ENCODE measurements around the gene LBH. TPM values are rescaled to one million over a fixed set of nuclear protein-coding genes. Genes with fewer than 3 reads are reported as not detected.

The LBH gene
- total RNA-seq, 1 experiment from 2014 or later: 7.1 TPM

GRCh38 chr2:30239986-30240752, 8.8 kb downstream of the LBH start:
- Histone ChIP-seq H3K9me3 (ENCODE audit: low read length) (no peaks in the 10 kb centered on the region), H3K4me2 (ENCODE audit: low read depth, low read length, poor library complexity, severe bottlenecking) (no peak overlapping the region), H2AFZ (ENCODE audit: low read length) (no peak overlapping the region), H3K27ac (ENCODE audit: low read length) (no peak overlapping the region), H3K9ac (ENCODE audit: low read length) (no peak overlapping the region), H3K79me2 (ENCODE audit: low read length) (no peaks in the 10 kb centered on the region), H3K4me1 (ENCODE audit: low read length) (no peaks in the 10 kb centered on the region), H3K4me3 (ENCODE audit: low read length) (no peak overlapping the region), H4K20me1 (ENCODE audit: insufficient read depth, low read depth, low read length) (no peaks in the 10 kb centered on the region), H3K9me2 (replicated peaks; ENCODE audit: insufficient read depth, low read length) (no peaks in the 10 kb centered on the region), H3K36me3 (ENCODE audit: insufficient read depth, low read length) (no peaks in the 10 kb centered on the region), H3K27me3 (ENCODE audit: low read length) (no peaks in the 10 kb centered on the region)
- DNase-seq: no peak

DNA sequence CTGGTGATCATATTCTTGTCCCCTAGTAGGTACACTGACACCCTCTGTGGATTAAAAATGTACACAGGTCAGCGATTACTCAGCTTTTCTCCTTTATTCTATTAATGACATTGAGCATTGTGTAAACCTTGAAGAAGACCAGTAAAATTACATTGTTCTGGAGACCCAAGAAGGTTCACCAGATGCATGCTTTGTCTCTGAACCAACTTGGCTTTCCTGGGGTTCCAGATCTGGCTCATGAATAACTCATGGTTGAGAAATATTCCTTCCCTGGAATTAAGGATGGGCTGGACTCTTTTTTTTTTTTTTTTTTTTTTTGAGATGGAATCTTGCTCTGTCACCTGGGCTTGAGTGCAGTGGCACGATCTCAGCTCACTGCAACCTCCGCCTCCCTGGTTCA, 11.9 kb downstream of the LBH start:
- Histone ChIP-seq H3K79me2 (ENCODE audit: low read length) (no peaks in the 10 kb centered on the region), H2AFZ (ENCODE audit: low read length) (no peak overlapping the region), H3K27ac (ENCODE audit: low read length) (no peak overlapping the region), H3K27me3 (ENCODE audit: low read length) (no peaks in the 10 kb centered on the region), H3K36me3 (ENCODE audit: insufficient read depth, low read length) (no peaks in the 10 kb centered on the region), H3K4me3 (ENCODE audit: low read length) (no peak overlapping the region), H3K4me1 (ENCODE audit: low read length) (no peaks in the 10 kb centered on the region), H3K4me2 (ENCODE audit: low read depth, low read length, poor library complexity, severe bottlenecking) (no peak overlapping the region), H3K9me3 (ENCODE audit: low read length) (no peaks in the 10 kb centered on the region), H3K9ac (ENCODE audit: low read length) (no peak overlapping the region), H3K9me2 (replicated peaks; ENCODE audit: insufficient read depth, low read length) (no peaks in the 10 kb centered on the region), H4K20me1 (ENCODE audit: insufficient read depth, low read depth, low read length) (no peaks in the 10 kb centered on the region)
- DNase-seq: no peak

DNA sequence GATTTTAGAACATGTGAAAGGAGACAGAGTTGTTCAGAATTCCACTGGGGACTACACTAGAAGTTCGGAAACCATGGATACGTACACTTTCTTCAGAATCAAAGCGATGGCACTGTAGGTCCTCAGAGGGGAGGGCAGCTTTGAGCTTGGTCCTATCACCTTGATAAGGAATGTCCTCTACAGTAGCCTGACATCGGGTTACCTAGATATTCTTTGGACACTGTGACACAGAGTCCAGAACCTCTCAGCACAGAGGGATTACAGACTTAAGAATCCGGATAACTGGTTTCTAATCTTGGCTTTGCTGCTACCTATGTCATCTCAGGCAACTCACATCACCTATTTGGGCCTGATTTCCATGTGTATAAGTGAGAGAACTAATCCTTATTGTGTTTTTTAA, 14.0 kb downstream of the LBH start:
- Histone ChIP-seq H3K9me2 (replicated peaks; ENCODE audit: insufficient read depth, low read length) (no peaks in the 10 kb centered on the region), H3K79me2 (ENCODE audit: low read length) (no peaks in the 10 kb centered on the region), H3K4me1 (ENCODE audit: low read length) (no peaks in the 10 kb centered on the region), H2AFZ (ENCODE audit: low read length) (no peak overlapping the region), H3K4me2 (ENCODE audit: low read depth, low read length, poor library complexity, severe bottlenecking) (no peak overlapping the region), H3K27ac (ENCODE audit: low read length) (no peak overlapping the region), H3K4me3 (ENCODE audit: low read length) (no peak overlapping the region), H3K9me3 (ENCODE audit: low read length) (no peaks in the 10 kb centered on the region), H3K27me3 (ENCODE audit: low read length) (no peaks in the 10 kb centered on the region), H3K36me3 (ENCODE audit: insufficient read depth, low read length) (no peaks in the 10 kb centered on the region), H3K9ac (ENCODE audit: low read length) (no peak overlapping the region), H4K20me1 (ENCODE audit: insufficient read depth, low read depth, low read length) (no peaks in the 10 kb centered on the region)
- DNase-seq: no peak

- Histone ChIP-seq H3K4me2 (ENCODE audit: low read depth, low read length, poor library complexity, severe bottlenecking) (no peak overlapping the region), H2AFZ (ENCODE audit: low read length) (no peak overlapping the region), H3K4me3 (ENCODE audit: low read length) (no peak overlapping the region), H3K36me3 (ENCODE audit: insufficient read depth, low read length) (no peaks in the 10 kb centered on the region), H4K20me1 (ENCODE audit: insufficient read depth, low read depth, low read length) (no peaks in the 10 kb centered on the region), H3K9me3 (ENCODE audit: low read length) (no peaks in the 10 kb centered on the region), H3K9me2 (replicated peaks; ENCODE audit: insufficient read depth, low read length) (no peaks in the 10 kb centered on the region), H3K9ac (ENCODE audit: low read length) (no peak overlapping the region), H3K4me1 (ENCODE audit: low read length) (no peaks in the 10 kb centered on the region), H3K79me2 (ENCODE audit: low read length) (no peaks in the 10 kb centered on the region), H3K27ac (ENCODE audit: low read length) (no peak overlapping the region), H3K27me3 (ENCODE audit: low read length) (no peaks in the 10 kb centered on the region)
- no peak for DNase-seq
Measured at GRCh38 chr2:30248791-30249190, 17.5 kb downstream of the LBH start.

DNA sequence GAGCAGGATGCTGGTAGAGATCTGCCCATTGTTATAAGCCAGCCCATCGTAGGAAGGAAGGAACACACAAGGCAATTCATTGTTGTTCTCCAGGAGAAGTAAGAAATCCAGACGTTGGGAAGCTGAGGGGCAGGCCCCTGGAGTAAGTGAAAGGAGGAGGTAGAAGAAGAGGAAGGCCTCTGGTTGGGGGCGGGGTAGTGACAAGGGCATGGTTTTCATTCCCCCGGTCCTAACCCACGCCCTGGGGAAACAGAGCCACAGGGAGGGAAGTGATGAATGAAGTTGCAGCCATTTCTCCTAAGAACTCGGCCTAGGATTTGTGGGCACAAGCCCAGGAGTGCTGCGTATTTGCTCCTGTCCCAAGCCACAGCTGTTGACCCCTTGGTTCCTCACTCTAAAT, 18.0 kb downstream of the LBH start:
- no peaks in the 10 kb centered on the region for H3K4me1 ChIP-seq (ENCODE audit: low read length)
- H3K4me2 ChIP-seq (ENCODE audit: low read depth, low read length, poor library complexity, severe bottlenecking): no peak overlapping the region
- H3K27ac ChIP-seq (ENCODE audit: low read length): no peak overlapping the region
- no peaks in the 10 kb centered on the region for H3K27me3 ChIP-seq (ENCODE audit: low read length)
- no peaks in the 10 kb centered on the region for H3K36me3 ChIP-seq (ENCODE audit: insufficient read depth, low read length)
- no peak for DNase-seq
- H3K9ac ChIP-seq (ENCODE audit: low read length): no peak overlapping the region
- H3K79me2 ChIP-seq (ENCODE audit: low read length): no peaks in the 10 kb centered on the region
- no peaks in the 10 kb centered on the region for H4K20me1 ChIP-seq (ENCODE audit: insufficient read depth, low read depth, low read length)
- no peaks in the 10 kb centered on the region for H3K9me3 ChIP-seq (ENCODE audit: low read length)
- H2AFZ ChIP-seq (ENCODE audit: low read length): no peak overlapping the region
- H3K4me3 ChIP-seq (ENCODE audit: low read length): no peak overlapping the region
- H3K9me2 ChIP-seq (replicated peaks; ENCODE audit: insufficient read depth, low read length): no peaks in the 10 kb centered on the region

GRCh38 chr2:30250421-30250820, 19.1 kb downstream of the LBH start:
- Histone ChIP-seq H3K27ac (ENCODE audit: low read length) (no peak overlapping the region), H3K27me3 (ENCODE audit: low read length) (no peaks in the 10 kb centered on the region), H3K79me2 (ENCODE audit: low read length) (no peaks in the 10 kb centered on the region), H2AFZ (ENCODE audit: low read length) (no peak overlapping the region), H3K9ac (ENCODE audit: low read length) (no peak overlapping the region), H3K9me2 (replicated peaks; ENCODE audit: insufficient read depth, low read length) (no peaks in the 10 kb centered on the region), H3K4me3 (ENCODE audit: low read length) (no peak overlapping the region), H3K4me2 (ENCODE audit: low read depth, low read length, poor library complexity, severe bottlenecking) (no peak overlapping the region), H3K9me3 (ENCODE audit: low read length) (no peaks in the 10 kb centered on the region), H3K4me1 (ENCODE audit: low read length) (no peaks in the 10 kb centered on the region), H3K36me3 (ENCODE audit: insufficient read depth, low read length) (no peaks in the 10 kb centered on the region), H4K20me1 (ENCODE audit: insufficient read depth, low read depth, low read length) (no peaks in the 10 kb centered on the region)
- no peak for DNase-seq

GRCh38 chr2:30252723-30253701, 21.7 kb downstream of the LBH start:
- H3K4me3 ChIP-seq (ENCODE audit: low read length): no peak overlapping the region
- H3K9me2 ChIP-seq (replicated peaks; ENCODE audit: insufficient read depth, low read length): no peaks in the 10 kb centered on the region
- H2AFZ ChIP-seq (ENCODE audit: low read length): no peak overlapping the region
- no peaks in the 10 kb centered on the region for H4K20me1 ChIP-seq (ENCODE audit: insufficient read depth, low read depth, low read length)
- H3K9ac ChIP-seq (ENCODE audit: low read length): no peak overlapping the region
- no peaks in the 10 kb centered on the region for H3K9me3 ChIP-seq (ENCODE audit: low read length)
- H3K36me3 ChIP-seq (ENCODE audit: insufficient read depth, low read length): no peaks in the 10 kb centered on the region
- no peaks in the 10 kb centered on the region for H3K4me1 ChIP-seq (ENCODE audit: low read length)
- no peaks in the 10 kb centered on the region for H3K27me3 ChIP-seq (ENCODE audit: low read length)
- H3K4me2 ChIP-seq (ENCODE audit: low read depth, low read length, poor library complexity, severe bottlenecking): no peak overlapping the region
- H3K27ac ChIP-seq (ENCODE audit: low read length): no peak overlapping the region
- no peak for DNase-seq
- H3K79me2 ChIP-seq (ENCODE audit: low read length): no peaks in the 10 kb centered on the region

DNA sequence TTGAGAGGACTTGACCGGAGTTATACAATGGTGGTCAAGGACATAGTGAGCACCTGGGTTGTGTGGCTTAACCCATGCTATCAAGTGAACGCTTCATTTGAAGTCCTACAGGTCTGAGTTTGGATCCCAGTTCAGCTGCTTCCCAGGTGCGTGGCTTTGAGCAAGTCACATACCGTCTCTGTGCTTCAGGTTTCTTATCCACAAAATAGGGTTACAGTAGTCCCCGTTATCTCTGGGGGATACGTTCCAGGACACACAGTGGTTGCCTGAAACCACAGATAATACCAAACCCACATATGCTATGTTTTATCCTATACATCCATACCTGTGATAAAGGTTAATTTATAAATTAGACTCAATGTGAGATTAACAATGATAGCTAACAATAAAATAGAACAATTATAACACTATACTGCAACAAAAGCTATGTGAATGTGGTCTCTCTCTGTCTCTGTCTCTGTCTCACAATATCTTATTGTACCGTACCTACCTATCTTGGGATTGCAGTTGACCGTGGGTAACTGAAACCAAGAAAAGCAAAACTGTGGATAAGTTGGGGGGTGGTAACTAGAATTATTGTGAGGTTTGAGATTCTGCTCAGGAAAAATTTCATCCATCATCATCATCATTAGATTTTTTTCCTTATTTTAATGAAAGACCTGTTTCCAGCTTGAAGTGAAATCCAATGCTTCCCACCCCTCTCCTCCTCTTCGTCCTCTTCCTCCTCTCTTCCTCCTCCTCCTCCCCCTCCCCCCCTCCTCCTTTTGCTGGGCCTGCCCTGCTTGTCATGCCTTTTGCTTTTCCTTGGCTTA, 22.7 kb downstream of the LBH start:
- no peak overlapping the region for H3K27ac ChIP-seq (ENCODE audit: low read length)
- H3K4me3 ChIP-seq (ENCODE audit: low read length): no peak overlapping the region
- H3K79me2 ChIP-seq (ENCODE audit: low read length): no peaks in the 10 kb centered on the region
- no peak overlapping the region for H3K4me2 ChIP-seq (ENCODE audit: low read depth, low read length, poor library complexity, severe bottlenecking)
- no peak overlapping the region for H3K9ac ChIP-seq (ENCODE audit: low read length)
- no peak for DNase-seq
- H4K20me1 ChIP-seq (ENCODE audit: insufficient read depth, low read depth, low read length): no peaks in the 10 kb centered on the region
- H3K9me2 ChIP-seq (replicated peaks; ENCODE audit: insufficient read depth, low read length): no peaks in the 10 kb centered on the region
- no peaks in the 10 kb centered on the region for H3K36me3 ChIP-seq (ENCODE audit: insufficient read depth, low read length)
- no peaks in the 10 kb centered on the region for H3K27me3 ChIP-seq (ENCODE audit: low read length)
- H3K4me1 ChIP-seq (ENCODE audit: low read length): no peaks in the 10 kb centered on the region
- no peak overlapping the region for H2AFZ ChIP-seq (ENCODE audit: low read length)
- no peaks in the 10 kb centered on the region for H3K9me3 ChIP-seq (ENCODE audit: low read length)

Measured in Karpas-422 (cell line).